GM23248 (cell line): ENCODE results near the gene DRG2. TPM values are rescaled to one million over a fixed set of nuclear protein-coding genes. Genes with fewer than 3 reads are reported as not detected.

Experiments used
- DNase-seq: peaks from one replicate; pipeline ENCODE4 v3.0.0-alpha.2; 2015
- H2AFZ ChIP-seq: fragments of 200-600 bp; sonication (generic); 2 replicates; pipeline ENCODE4 v1.6.1; 2016; ENCODE audit warnings: antibody characterized with exemption
- H3F3A ChIP-seq: fragments of 200-600 bp; sonication (generic); 2 replicates; pipeline ENCODE4 v1.6.1; 2016; ENCODE audit warnings: mild to moderate bottlenecking, antibody characterized with exemption, mixed run types; ENCODE audit not compliant: insufficient read depth
- H3K27ac ChIP-seq: fragments of 200-600 bp; sonication (generic); 2 replicates; pipeline ENCODE4 v1.5.1; 2016; ENCODE audit warnings: mild to moderate bottlenecking
- H3K27me3 ChIP-seq: fragments of 200-600 bp; sonication (generic); replicated peaks from 2 replicates; pipeline ENCODE4 v1.6.1; 2016; ENCODE audit warnings: mild to moderate bottlenecking; ENCODE audit not compliant: insufficient read depth
- H3K36me3 ChIP-seq: fragments of 200-600 bp; sonication (generic); 2 replicates; pipeline ENCODE4 v1.6.1; 2016; ENCODE audit warnings: low read depth, mild to moderate bottlenecking
- H3K4me1 ChIP-seq: fragments of 200-600 bp; sonication (generic); 2 replicates; pipeline ENCODE4 v1.6.1; 2016; ENCODE audit warnings: mild to moderate bottlenecking; ENCODE audit not compliant: insufficient read depth
- H3K4me2 ChIP-seq: fragments of 200-600 bp; sonication (generic); one replicate; pipeline ENCODE4 v1.6.1; 2016; ENCODE audit warnings: mild to moderate bottlenecking; ENCODE audit not compliant: unreplicated experiment
- H3K4me3 ChIP-seq: fragments of 200-600 bp; sonication (generic); 2 replicates; pipeline ENCODE4 v1.5.1; 2016; ENCODE audit warnings: mild to moderate bottlenecking
- H3K79me2 ChIP-seq: fragments of 200-600 bp; sonication (generic); 2 replicates; pipeline ENCODE4 v1.6.1; 2016; ENCODE audit warnings: mild to moderate bottlenecking; ENCODE audit not compliant: insufficient read depth
- H3K9ac ChIP-seq: fragments of 200-600 bp; sonication (generic); 2 replicates; pipeline ENCODE4 v1.6.1; 2016; ENCODE audit warnings: mild to moderate bottlenecking
- H3K9me2 ChIP-seq: fragments of 200-600 bp; sonication (generic); 2 replicates; pipeline ENCODE4 v1.6.1; 2016; ENCODE audit warnings: mixed run types, mild to moderate bottlenecking, moderate library complexity; ENCODE audit not compliant: insufficient read depth
- H3K9me3 ChIP-seq: fragments of 200-600 bp; sonication (generic); one replicate; pipeline ENCODE4 v1.6.1; 2017; ENCODE audit warnings: low read depth
- H4K20me1 ChIP-seq: fragments of 200-600 bp; sonication (generic); 2 replicates; pipeline ENCODE4 v1.6.0; 2016; ENCODE audit not compliant: insufficient read depth
- EZH2 ChIP-seq: fragments of 200-600 bp; sonication (generic); IDR thresholded peaks from 2 replicates; pipeline ENCODE4 v1.6.1; 2018; ENCODE audit warnings: antibody characterized with exemption, mild to moderate bottlenecking; ENCODE audit not compliant: insufficient read depth, poor library complexity, severe bottlenecking
- EZH2phosphoT487 ChIP-seq: fragments of 200-600 bp; sonication (generic); IDR thresholded peaks from 2 replicates; pipeline ENCODE4 v1.6.1; 2018; ENCODE audit warnings: antibody characterized with exemption, moderate library complexity, mild to moderate bottlenecking, low read depth; ENCODE audit not compliant: insufficient read depth
- WGBS, 2 experiments: methylation state at CpG; one replicate each; pipeline ENCODE4 v1.1.6; 2015 to 2017; ENCODE audit warnings: low lambda C conversion rate in 2 of 2, low coverage in 1 of 2; ENCODE audit errors: missing lambda C conversion rate in 2 of 2; 5-methylcytosine and 5-hydroxymethylcytosine counted together
- in situ Hi-C: fragments of 300-500 bp; cut with MboI; formaldehyde crosslinking; loops from 2 replicates; pipeline ENCODE4 v1.15.0; 2020
- polyA plus RNA-seq: library from polyadenylated mRNA; unstranded; fragments of >200 nt; fragmentation: Nextera tagmentation; extraction: Ambion mirVana; gene quantifications from 2 replicates; pipeline ENCODE4 v1.2.1, GENCODE V29; 2016
- total RNA-seq: library from RNA; depleted of rRNA; stranded (reverse); fragments of >200 nt; shearing (Covaris generic); gene quantifications from 2 replicates; pipeline ENCODE4 v1.2.3, GENCODE V29; 2014

The DRG2 gene
- total and polyA plus RNA-seq, 2 experiments from 2014 or later: 34.6 to 51.0 TPM

GRCh38 chr17:18146259-18146658, 58.5 kb downstream of the DRG2 start:
- in situ Hi-C loops: no loop called here

GRCh38 chr17:18146980-18147379, 59.2 kb downstream of the DRG2 start:
- no peak for DNase-seq
- WGBS, 2 experiments: 47 to 63% methylated on average over 3 of the region's 3 CpGs
- Histone ChIP-seq H4K20me1 (no peaks in the 10 kb centered on the region), H3K9me2 (no peaks in the 10 kb centered on the region), H3K27me3 (no peaks in the 10 kb centered on the region), H3K27ac (no peak overlapping the region), H3K9ac (no peak overlapping the region), H3K36me3 (no peaks in the 10 kb centered on the region), H3K9me3 (no peaks in the 10 kb centered on the region), H2AFZ (no peak overlapping the region), H3K4me1 (no peaks in the 10 kb centered on the region), H3K79me2 (no peaks in the 10 kb centered on the region), H3K4me3 (no peak overlapping the region), H3K4me2 (no peak overlapping the region), H3F3A (no peaks in the 10 kb centered on the region)
- TF ChIP-seq EZH2phosphoT487 (no peak), EZH2 (no peak)
- in situ Hi-C loops: no loop called here

More at GRCh38 chr17:18146259-18146658, 58.5 kb downstream of the DRG2 start:
- TF ChIP-seq EZH2phosphoT487 (no peak), EZH2 (no peak)
- DNase-seq: no peak
- Histone ChIP-seq H3K27me3 (no peaks in the 10 kb centered on the region), H3K36me3 (no peaks in the 10 kb centered on the region), H3K4me2 (no peak overlapping the region), H3K4me1 (no peaks in the 10 kb centered on the region), H2AFZ (no peak overlapping the region), H3K9me3 (no peaks in the 10 kb centered on the region), H3F3A (no peaks in the 10 kb centered on the region), H4K20me1 (no peaks in the 10 kb centered on the region), H3K9me2 (no peaks in the 10 kb centered on the region), H3K4me3 (no peak overlapping the region), H3K79me2 (no peaks in the 10 kb centered on the region), H3K9ac (no peak overlapping the region), H3K27ac (no peak overlapping the region)
- 92 to 94% methylated on average over 2 of the region's 2 CpGs for WGBS, 2 experiments

GRCh38 chr17:18148586-18148985, 60.8 kb downstream of the DRG2 start:
- Histone ChIP-seq H3K27me3 (no peaks in the 10 kb centered on the region), H3K4me3 (no peak overlapping the region), H3K36me3 (no peaks in the 10 kb centered on the region), H3K4me1 (peaks cover 5% of the 10 kb centered on the region; the same call in 1 of the 2 replicates), H4K20me1 (no peaks in the 10 kb centered on the region), H3K9ac (no peak overlapping the region), H3K4me2 (no peak overlapping the region), H3K27ac (no peak overlapping the region), H3F3A (no peaks in the 10 kb centered on the region), H3K9me3 (no peaks in the 10 kb centered on the region), H3K9me2 (no peaks in the 10 kb centered on the region), H3K79me2 (no peaks in the 10 kb centered on the region), H2AFZ (no peak overlapping the region)
- TF ChIP-seq EZH2 (no peak), EZH2phosphoT487 (no peak)
- 91 to 93% methylated on average over 7 of the region's 7 CpGs for WGBS, 2 experiments
- in situ Hi-C loops: no loop called here
- DNase-seq: no peak

GRCh38 chr17:18151290-18151689, 63.5 kb downstream of the DRG2 start:
- no peak overlapping the region for H2AFZ ChIP-seq
- no peaks in the 10 kb centered on the region for H3K36me3 ChIP-seq
- 0 out of 2 replicates have a peak, but pooled peaks cover 4% of the 10 kb centered on the region for H3F3A ChIP-seq
- WGBS, 2 experiments: 81 to 83% methylated on average over 9 of the region's 9 CpGs
- in situ Hi-C loops: no loop called here
- H3K9ac ChIP-seq: no peak overlapping the region
- DNase-seq: no peak
- H4K20me1 ChIP-seq: no peaks in the 10 kb centered on the region
- peaks cover 5% of the 10 kb centered on the region; the same call in 1 of the 2 replicates for H3K4me1 ChIP-seq
- H3K27me3 ChIP-seq: no peaks in the 10 kb centered on the region
- H3K27ac ChIP-seq: no peak overlapping the region
- no peaks in the 10 kb centered on the region for H3K9me3 ChIP-seq
- no peaks in the 10 kb centered on the region for H3K9me2 ChIP-seq
- TF ChIP-seq EZH2 (no peak), EZH2phosphoT487 (no peak)
- no peak overlapping the region for H3K4me3 ChIP-seq
- H3K79me2 ChIP-seq: no peaks in the 10 kb centered on the region
- H3K4me2 ChIP-seq: no peak overlapping the region

GRCh38 chr17:18155179-18155578, 67.4 kb downstream of the DRG2 start:
- in situ Hi-C loops: no loop called here
- 87 to 93% methylated on average over 13 to 14 of the region's 14 CpGs for WGBS, 2 experiments
- no peaks in the 10 kb centered on the region for H3K36me3 ChIP-seq
- no peak overlapping the region for H3K4me2 ChIP-seq
- H3K4me1 ChIP-seq: peaks cover 13% of the 10 kb centered on the region
- H3K9me3 ChIP-seq: no peaks in the 10 kb centered on the region
- H3K9me2 ChIP-seq: no peaks in the 10 kb centered on the region
- no peak overlapping the region for H3K9ac ChIP-seq
- no peaks in the 10 kb centered on the region for H3K27me3 ChIP-seq
- H4K20me1 ChIP-seq: no peaks in the 10 kb centered on the region
- H3K4me3 ChIP-seq: no peak overlapping the region
- DNase-seq: no peak
- H3K79me2 ChIP-seq: no peaks in the 10 kb centered on the region
- no peak overlapping the region for H3K27ac ChIP-seq
- H3F3A ChIP-seq: peaks cover 7% of the 10 kb centered on the region
- H2AFZ ChIP-seq: no peak overlapping the region
- no peak for TF ChIP-seq EZH2
- no peak for TF ChIP-seq EZH2phosphoT487
